NCI-H446 treated with DMSO at 0.1 percent for 48 hours (cell line): ENCODE measurements around the gene IL36G.
"Not testable (repeated sequence)": the region's sequence is repeated elsewhere in the genome, so short reads cannot be mapped to it uniquely, and the experiment has no call there.

Experiments used
- DNase-seq: peaks from one replicate; lab custom pipeline; 2025; lab: John Stamatoyannopoulos, UW

IL36G gene

GRCh38 chr2:112977559-112978056 is at the start of gene IL36G:
IL36G (plus strand) TSS chr2:112978006; CDS start chr2:112978639, 633 bp downstream.
- no peak for DNase-seq

- DNase-seq: no peak
These were observed 44.5 kb upstream of the IL36G start for GRCh38 chr2:112933261-112933660.

DNA sequence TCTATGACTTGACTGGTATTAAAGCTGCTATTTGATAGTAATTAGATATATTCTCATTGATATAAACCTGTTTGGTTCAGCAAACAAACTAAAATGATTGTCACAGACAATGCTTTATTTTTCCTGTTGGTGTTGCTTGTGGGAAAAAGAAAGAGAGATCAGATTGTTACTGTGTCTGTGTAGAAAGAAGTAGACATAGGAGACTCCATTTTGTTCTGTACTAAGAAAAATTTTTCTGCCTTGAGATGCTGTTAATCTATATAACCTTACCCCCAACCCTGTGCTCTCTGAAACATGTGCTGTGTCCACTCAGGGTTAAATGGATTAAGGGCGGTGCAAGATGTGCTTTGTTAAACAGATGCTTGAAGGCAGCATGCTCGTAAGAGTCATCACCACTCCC is 43.7 kb upstream of the IL36G start:
- not testable (repeated sequence) for DNase-seq

- DNase-seq: no peak
These were observed 40.9 kb upstream of the IL36G start for GRCh38 chr2:112936927-112937232.

DNA sequence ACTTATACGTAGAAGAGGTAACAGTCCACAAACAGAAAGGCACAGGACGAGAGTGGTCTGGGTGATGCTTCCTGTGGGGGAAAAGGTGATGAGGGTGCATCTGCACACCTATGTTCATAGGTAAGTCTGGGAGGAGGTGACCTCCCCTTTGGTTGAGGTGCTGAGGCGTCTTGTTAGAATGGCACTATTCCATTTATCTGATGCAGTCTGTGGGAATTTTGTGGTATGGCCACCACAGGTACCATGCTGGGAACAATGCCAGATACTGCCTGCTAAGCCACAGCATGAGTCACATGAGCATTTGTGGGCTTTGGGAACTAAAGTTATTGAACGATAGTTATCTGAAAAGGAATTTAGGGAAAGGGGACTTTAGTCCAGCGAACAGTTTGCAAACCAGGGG is 38.9 kb upstream of the IL36G start:
- no peak for DNase-seq

DNA sequence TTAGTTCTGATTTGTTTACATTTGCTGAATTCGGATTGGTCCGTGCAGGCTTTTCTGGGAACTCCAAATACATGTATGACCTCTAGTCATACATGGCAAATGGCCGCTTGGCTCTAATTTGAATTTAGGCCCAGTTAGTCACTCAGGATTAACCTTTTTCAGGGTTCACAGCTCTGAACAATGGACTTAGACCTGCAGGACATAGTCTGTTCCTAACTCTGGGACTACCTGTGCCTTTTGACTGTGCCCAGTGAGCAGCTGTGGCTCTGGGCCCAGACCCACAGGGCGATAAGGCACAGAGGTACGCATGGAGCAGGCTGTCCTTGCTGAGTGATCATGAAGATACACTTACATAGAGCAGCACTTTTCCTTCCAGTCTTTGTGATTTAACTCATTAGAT is 38.4 kb upstream of the IL36G start:
- DNase-seq: no peak

GRCh38 chr2:112940859-112941625 is 36.8 kb upstream of the IL36G start:
- no peak for DNase-seq

- no peak for DNase-seq
These were observed 35.8 kb upstream of the IL36G start for GRCh38 chr2:112941753-112942653.

DNA sequence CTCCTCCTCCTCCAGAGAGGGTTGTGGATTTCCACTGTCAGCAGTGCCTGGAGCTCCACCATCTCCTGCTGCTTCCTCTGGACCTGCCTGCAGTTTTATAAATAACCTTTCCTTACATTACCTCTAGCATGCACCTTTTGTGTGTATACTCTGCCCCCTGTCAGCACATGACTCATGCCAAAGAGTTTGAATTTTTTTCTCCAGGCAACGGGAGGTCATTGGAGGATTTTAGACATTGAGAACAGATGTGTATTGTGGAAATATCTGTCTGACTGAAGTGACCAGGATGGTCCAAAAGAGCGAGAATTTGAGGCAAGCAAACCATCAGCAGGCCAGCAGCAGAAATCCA is 35.2 kb upstream of the IL36G start:
- DNase-seq: no peak

GRCh38 chr2:112944971-112945370 is 32.8 kb upstream of the IL36G start:
- no peak for DNase-seq

DNA sequence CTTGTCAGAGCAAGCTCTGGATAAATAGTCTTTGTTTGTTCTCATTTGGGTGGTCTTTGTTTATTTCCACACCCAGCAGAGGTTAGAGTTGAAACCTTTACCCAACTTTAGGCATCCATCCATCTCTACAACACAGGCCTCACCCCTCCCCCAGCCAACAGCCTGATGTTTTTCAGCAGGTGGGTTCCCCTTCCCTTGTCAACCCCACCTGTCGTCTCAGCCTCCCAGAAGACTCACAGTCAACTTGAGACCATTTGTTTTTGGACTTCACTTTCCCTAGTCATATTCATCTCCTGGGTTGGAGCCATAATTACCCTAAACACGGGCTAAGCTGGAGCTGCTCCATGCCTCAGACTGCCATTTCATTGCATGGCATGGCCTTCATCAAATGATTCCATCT is 31.7 kb upstream of the IL36G start:
- no peak for DNase-seq

GRCh38 chr2:112947374-112947773 is 30.4 kb upstream of the IL36G start:
- DNase-seq: no peak

DNA sequence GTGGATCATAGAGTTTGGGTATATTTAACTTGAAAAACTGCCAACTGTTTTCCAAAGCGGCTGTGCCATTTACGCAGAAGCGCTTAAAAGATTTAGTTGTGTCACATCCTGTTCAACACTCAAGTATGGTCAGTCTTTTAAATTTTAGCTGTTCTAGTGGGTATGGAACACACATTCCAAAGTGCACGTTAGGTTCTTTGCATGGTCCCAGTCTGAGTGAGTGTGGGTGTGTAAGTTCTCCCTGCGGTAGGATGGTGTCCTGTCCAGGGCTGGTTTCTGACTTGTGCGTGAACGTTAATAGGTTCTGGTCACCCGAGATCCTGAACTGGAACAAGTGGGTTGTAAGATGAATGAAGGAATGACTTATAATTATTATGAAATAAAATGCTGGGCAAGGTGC is 28.4 kb upstream of the IL36G start:
- no peak for DNase-seq

DNA sequence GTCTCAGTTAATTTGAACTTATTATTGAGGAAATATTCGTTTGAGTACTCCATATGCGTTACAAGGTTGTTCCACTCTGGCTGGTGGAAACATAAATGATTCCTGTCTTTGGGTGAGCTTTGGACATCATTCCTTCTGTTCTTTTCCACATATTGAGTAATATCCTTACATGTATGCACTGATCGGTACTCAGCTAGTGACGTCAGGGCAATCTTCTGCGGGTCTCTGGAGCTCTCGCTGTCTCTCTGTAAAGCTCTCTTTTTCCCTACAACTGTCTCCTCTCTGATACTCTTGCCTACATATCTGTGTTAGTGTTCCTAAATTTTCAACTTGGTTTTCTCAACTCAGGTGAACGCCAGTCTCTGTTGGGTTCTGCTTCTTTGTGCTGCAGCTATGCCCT is 23.4 kb upstream of the IL36G start:
- DNase-seq: no peak

- DNase-seq: no peak
These were observed 20.3 kb upstream of the IL36G start for GRCh38 chr2:112957511-112957910.

GRCh38 chr2:112958428-112959108 is 19.2 kb upstream of the IL36G start:
- no peak for DNase-seq

DNA sequence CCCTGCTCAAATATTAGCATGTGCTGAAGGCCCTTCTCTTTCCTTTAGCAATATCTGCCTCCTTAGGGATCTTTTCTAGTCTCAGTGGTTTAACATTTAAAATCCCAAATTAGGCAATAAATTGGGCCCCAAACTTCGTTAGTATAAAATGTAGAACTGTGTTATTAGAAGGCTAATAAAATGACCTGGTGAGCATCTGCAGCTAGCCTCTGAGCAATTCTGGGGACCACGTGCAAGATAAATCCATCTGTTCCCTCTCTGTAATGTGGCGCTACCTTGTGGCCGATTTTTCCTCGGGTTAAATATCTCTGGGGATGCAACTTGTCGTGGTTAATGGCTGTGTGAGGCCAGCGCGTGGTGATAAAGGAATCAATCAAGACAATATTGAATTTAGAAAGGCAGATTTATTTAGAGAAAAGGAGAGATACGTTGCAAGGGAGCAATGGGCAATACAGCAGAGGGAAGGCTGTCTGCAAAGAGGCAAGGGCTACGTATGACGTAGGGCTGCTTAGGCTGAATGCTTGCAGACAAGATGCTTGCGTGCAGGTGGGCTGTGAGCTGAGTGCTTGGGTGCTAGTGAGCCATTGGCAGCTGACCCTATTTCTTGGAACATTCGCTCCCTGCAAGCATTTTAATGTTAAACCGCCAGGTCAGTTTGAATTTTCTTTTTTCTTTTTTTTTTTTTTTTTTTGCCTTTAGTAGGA is 18.5 kb upstream of the IL36G start:
- no peak for DNase-seq

GRCh38 chr2:112960230-112960825 is 17.5 kb upstream of the IL36G start:
- no peak for DNase-seq

GRCh38 chr2:112962308-112963175 is 15.3 kb upstream of the IL36G start:
- DNase-seq: no peak

GRCh38 chr2:112967023-112967422 is 10.8 kb upstream of the IL36G start:
- no peak for DNase-seq
